ENCODE data around the gene PPP1R3C. TPM values are rescaled to one million over a fixed set of nuclear protein-coding genes. Genes with fewer than 3 reads are reported as not detected.

Gene PPP1R3C
- total RNA-seq, 2 donors from 2014 or later: 58.0 to 250 TPM

DNA sequence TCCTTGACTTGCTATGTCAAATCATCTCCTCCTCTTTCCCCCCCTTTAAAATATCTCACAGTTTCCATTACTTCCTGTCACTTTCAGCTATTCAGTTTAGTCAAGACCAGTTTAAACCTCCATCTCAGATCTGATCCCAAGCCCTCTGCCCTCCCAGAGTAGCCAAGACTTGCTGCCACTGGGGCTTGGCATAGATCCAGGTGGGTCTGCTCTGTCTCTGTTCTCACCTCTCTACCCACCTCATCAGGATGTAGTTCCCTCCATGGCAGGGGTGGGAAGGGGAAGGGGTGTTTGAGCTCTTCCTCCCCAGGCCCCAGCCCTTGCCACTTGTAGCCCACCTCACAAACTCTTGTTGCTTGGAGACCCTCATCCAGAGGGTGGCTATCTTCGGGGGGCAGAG is 22.0 kb downstream of the PPP1R3C start:
- Histone ChIP-seq H3K4me1 (peaks cover 3 to 64% of the 10 kb centered on the region in 2 donors), H3K27me3 (no peaks in the 10 kb centered on the region), H3K36me3 (no peaks in the 10 kb centered on the region), H3K27ac (peak overlapping the region; percentile 84 to 90), H3K4me3 (no peak overlapping the region), H3K9me3 (peaks cover 0 to 4% of the 10 kb centered on the region in 2 donors)
- no peak for DNase-seq (ENCODE audit: low spot score)
- TF ChIP-seq, protein P1, sequence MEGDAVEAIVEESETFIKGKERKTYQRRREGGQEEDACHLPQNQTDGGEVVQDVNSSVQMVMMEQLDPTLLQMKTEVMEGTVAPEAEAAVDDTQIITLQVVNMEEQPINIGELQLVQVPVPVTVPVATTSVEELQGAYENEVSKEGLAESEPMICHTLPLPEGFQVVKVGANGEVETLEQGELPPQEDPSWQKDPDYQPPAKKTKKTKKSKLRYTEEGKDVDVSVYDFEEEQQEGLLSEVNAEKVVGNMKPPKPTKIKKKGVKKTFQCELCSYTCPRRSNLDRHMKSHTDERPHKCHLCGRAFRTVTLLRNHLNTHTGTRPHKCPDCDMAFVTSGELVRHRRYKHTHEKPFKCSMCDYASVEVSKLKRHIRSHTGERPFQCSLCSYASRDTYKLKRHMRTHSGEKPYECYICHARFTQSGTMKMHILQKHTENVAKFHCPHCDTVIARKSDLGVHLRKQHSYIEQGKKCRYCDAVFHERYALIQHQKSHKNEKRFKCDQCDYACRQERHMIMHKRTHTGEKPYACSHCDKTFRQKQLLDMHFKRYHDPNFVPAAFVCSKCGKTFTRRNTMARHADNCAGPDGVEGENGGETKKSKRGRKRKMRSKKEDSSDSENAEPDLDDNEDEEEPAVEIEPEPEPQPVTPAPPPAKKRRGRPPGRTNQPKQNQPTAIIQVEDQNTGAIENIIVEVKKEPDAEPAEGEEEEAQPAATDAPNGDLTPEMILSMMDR (IDR thresholded peaks at IDR 0.05): no peak

DNA sequence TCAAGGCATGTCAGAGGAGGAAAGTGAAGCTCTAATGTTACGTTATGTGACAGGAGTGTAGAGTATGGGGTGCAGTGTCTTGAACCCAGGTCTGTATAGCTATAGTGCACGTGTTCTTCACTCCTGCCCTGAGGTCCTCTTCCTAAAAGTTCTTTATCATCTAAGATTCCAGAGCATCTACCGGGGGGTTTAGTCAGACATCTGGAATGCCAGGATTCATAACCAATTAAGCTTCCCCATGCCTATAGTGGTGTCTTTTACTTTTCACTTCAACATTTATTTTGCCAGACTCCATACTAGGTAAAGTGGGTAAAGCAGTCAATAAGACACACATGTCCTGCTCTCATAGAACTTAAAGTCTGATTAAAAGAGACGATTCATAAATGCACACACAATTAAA is 22.4 kb downstream of the PPP1R3C start:
- Histone ChIP-seq H3K4me1 (peaks cover 3 to 68% of the 10 kb centered on the region in 2 donors), H3K4me3 (no peak overlapping the region)

DNA sequence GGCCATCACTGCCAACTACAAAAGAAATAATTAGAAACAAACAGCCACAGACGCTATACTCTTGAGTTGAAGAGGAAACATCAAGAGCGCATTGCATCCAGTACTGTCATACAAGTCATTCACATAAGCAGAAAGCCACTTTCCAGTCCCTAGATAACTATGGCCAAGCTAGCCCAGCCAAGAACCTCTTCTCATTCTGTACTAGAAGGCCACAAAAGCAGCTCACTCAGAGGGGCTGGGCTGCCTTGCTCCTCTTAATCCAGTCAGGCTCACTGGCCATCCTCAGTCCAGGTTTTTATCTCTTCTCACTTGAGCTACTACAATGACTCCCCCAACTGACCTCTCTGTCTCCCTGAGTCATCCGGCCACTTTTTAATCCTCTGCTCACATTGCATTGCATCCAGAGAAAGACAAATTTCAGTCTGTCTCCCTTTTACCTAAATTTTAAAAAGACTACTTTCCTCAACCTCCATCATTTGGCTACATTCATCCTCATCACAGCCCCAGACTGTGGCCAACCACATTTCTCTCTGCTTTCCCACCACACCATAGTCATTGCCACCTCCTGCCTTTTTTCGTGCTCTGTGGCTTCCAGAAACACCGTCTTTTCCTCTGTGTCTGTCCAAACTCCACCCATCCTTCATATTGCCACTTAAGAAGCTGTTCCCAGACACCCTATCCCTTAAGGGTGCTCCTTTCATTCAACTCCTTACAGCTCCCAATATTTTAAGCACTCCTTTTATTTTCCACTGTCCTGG is 25.0 kb downstream of the PPP1R3C start:
- H3K4me1 ChIP-seq: peaks cover 3 to 75% of the 10 kb centered on the region in 2 donors
- H3K27me3 ChIP-seq: no peaks in the 10 kb centered on the region
- peak overlapping the region; percentile 84 to 90 for H3K27ac ChIP-seq
- H3K36me3 ChIP-seq: no peaks in the 10 kb centered on the region
- H3K9me3 ChIP-seq: peaks cover 0 to 9% of the 10 kb centered on the region in 2 donors
- TF ChIP-seq, protein P1 (IDR thresholded peaks at IDR 0.05): no peak
- H3K4me3 ChIP-seq: no peak overlapping the region
- DNase-seq (ENCODE audit: low spot score): no peak

More for the DNA sequence above, 22.4 kb downstream of the PPP1R3C start:
- TF ChIP-seq, protein P1 (IDR thresholded peaks at IDR 0.05): no peak
- H3K27ac ChIP-seq: peak overlapping the region; percentile 84 to 90
- DNase-seq (ENCODE audit: low spot score): no peak
- H3K27me3 ChIP-seq: no peaks in the 10 kb centered on the region
- H3K9me3 ChIP-seq: peaks cover 0 to 9% of the 10 kb centered on the region in 2 donors
- H3K36me3 ChIP-seq: no peaks in the 10 kb centered on the region

DNA sequence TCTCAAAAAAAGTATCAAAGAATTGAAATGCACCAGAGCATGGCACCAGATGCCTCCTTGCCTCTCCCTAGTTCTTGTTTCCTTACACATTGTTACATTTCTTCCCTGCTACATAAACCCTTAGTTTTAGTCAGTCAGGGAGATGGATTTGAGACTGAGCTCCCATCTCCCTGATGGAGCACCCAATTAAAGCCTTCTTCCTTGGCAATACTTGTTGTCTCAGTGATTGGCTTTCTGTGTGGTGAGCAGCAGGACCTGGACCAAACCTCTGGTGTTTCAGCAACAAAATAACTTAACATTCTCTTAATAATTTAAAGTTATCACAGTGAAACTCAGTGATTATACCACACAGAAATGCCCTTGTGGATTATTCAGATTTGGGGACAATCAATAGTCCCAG is 26.9 kb downstream of the PPP1R3C start:
- Histone ChIP-seq H3K27me3 (no peaks in the 10 kb centered on the region), H3K4me1 (peaks cover 3 to 69% of the 10 kb centered on the region in 2 donors), H3K36me3 (no peaks in the 10 kb centered on the region), H3K27ac (peak overlapping the region in 1 of 2 donors; percentile 59), H3K9me3 (peaks cover 0 to 9% of the 10 kb centered on the region in 2 donors), H3K4me3 (no peak overlapping the region)
- DNase-seq (ENCODE audit: low spot score): no peak
- TF ChIP-seq, protein P1 (IDR thresholded peaks at IDR 0.05): no peak

DNA sequence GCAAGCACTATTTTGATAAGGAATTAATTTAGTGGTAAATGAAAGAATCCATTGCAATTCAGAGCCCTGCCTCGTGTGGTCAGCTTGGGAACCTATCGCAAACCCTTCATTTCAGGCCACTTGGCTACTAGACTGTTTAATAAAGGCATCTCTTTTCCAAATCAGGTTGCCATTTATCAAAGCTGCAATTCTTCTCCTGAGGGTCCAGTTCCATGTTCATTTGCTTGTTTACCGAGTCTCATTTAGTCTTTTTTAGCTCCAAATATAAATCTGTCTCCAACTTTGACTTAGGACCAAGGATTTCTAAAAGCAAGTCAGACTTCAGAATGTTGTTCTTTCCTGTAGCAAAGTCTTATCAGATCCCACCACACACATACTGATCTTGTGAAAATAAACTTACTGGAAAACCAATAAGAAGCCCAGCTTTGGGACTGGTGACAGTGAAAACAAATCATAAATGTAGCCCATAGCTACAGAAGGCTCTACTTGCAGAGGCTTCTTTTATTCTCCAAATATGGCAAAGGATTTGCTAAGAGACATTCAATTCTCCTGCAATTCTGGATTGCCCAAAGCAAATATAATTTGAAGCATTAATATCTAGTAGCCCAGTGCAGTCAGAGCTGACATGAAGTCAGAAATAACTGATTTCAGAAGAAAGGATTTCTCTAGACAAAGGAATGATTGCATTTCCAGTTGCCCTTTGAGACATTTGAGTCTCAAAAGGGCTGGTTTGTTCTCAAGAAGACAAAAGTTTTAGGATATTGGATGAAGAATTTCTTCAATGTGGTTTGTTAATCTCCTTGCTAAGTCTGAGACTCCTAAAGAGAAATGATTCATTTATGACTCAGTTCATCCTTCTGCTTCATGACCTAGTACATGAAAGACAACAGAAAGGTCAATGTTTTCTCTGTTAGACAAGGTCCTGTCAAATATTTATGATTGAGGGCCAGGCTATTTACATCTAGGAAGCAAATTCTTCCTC is 28.0 kb downstream of the PPP1R3C start:
- Histone ChIP-seq H3K4me3 (no peak overlapping the region), H3K36me3 (no peaks in the 10 kb centered on the region), H3K4me1 (peaks cover 3 to 63% of the 10 kb centered on the region in 2 donors), H3K27ac (peak overlapping the region; percentile 46 to 59), H3K27me3 (no peaks in the 10 kb centered on the region), H3K9me3 (peaks cover 0 to 9% of the 10 kb centered on the region in 2 donors)
- TF ChIP-seq, protein P1 (IDR thresholded peaks at IDR 0.05): peak in 1 of 2 donors; percentile 4
- DNase-seq (ENCODE audit: low spot score): no peak

Data from right atrium auricular region (tissue), 2 donors.